Panc1 (cell line): ENCODE data around the gene FAT2.

Source experiments
- CTCF ChIP-seq: fragments of 450-650 bp; IDR thresholded peaks from 2 replicates; pipeline ENCODE4 v1.5.1; 2017; ENCODE audit warnings: mild to moderate bottlenecking
- POLR2AphosphoS5 ChIP-seq: IDR thresholded peaks from 2 replicates; pipeline ENCODE4 v1.6.1; 2012; ENCODE audit warnings: mild to moderate bottlenecking, low read depth, low read length, moderate library complexity
- SIN3A ChIP-seq: IDR thresholded peaks from 2 replicates; pipeline ENCODE4 v1.6.1; 2012; ENCODE audit warnings: low read depth, mild to moderate bottlenecking, low read length, moderate library complexity, borderline replicate concordance; ENCODE audit not compliant: insufficient read depth
- TCF7L2 ChIP-seq: IDR thresholded peaks from 2 replicates; pipeline ENCODE4 v1.6.1; 2011; ENCODE audit warnings: mild to moderate bottlenecking, low read depth, low read length, inconsistent platforms
- TF ChIP-seq, protein P1 (sequence below), 2 experiments: IDR thresholded peaks; 2 replicates each; pipeline ENCODE4 v1.6.1; 2011 to 2012; ENCODE audit warnings: low read depth in 2 of 2, control low read depth in 1 of 2, low read length in 1 of 2, mild to moderate bottlenecking in 1 of 2, moderate library complexity in 1 of 2; ENCODE audit not compliant: insufficient read depth in 1 of 2

DNA sequence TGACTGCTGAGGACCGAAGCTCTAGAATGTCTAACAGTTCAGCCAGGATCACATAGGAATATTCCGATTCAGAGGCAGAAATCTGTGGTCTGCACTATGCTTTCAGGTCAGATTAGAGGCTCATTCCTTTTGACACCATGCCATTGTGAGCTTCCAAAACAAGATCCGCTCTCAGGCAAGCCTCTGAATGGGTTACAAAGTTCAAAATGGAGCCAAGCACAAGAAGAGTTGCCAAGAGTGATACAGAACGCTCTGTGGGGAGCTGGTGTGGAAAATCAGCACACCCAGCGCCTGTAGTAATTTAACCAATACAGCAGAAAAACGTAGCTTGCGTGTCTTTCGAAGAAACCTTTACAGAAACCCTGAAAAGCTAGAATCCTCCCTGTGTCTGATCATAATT lies 33.3 kb upstream of the FAT2 start:
- TF ChIP-seq CTCF (no peak), POLR2AphosphoS5 (no peak), SIN3A (no peak), TCF7L2 (no peak)
- TF ChIP-seq, protein P1, sequence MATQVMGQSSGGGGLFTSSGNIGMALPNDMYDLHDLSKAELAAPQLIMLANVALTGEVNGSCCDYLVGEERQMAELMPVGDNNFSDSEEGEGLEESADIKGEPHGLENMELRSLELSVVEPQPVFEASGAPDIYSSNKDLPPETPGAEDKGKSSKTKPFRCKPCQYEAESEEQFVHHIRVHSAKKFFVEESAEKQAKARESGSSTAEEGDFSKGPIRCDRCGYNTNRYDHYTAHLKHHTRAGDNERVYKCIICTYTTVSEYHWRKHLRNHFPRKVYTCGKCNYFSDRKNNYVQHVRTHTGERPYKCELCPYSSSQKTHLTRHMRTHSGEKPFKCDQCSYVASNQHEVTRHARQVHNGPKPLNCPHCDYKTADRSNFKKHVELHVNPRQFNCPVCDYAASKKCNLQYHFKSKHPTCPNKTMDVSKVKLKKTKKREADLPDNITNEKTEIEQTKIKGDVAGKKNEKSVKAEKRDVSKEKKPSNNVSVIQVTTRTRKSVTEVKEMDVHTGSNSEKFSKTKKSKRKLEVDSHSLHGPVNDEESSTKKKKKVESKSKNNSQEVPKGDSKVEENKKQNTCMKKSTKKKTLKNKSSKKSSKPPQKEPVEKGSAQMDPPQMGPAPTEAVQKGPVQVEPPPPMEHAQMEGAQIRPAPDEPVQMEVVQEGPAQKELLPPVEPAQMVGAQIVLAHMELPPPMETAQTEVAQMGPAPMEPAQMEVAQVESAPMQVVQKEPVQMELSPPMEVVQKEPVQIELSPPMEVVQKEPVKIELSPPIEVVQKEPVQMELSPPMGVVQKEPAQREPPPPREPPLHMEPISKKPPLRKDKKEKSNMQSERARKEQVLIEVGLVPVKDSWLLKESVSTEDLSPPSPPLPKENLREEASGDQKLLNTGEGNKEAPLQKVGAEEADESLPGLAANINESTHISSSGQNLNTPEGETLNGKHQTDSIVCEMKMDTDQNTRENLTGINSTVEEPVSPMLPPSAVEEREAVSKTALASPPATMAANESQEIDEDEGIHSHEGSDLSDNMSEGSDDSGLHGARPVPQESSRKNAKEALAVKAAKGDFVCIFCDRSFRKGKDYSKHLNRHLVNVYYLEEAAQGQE (IDR thresholded peaks at IDR 0.05; ENCODE audit: insufficient read depth in 1 of 2, low read depth in 2 of 2, low read length in 1 of 2) = no peak
